ENCODE data around the gene TBC1D4.
"Not testable (repeated sequence)": the region's sequence is repeated elsewhere in the genome, so short reads cannot be mapped to it uniquely, and the experiment has no call there.

Gene TBC1D4

DNA sequence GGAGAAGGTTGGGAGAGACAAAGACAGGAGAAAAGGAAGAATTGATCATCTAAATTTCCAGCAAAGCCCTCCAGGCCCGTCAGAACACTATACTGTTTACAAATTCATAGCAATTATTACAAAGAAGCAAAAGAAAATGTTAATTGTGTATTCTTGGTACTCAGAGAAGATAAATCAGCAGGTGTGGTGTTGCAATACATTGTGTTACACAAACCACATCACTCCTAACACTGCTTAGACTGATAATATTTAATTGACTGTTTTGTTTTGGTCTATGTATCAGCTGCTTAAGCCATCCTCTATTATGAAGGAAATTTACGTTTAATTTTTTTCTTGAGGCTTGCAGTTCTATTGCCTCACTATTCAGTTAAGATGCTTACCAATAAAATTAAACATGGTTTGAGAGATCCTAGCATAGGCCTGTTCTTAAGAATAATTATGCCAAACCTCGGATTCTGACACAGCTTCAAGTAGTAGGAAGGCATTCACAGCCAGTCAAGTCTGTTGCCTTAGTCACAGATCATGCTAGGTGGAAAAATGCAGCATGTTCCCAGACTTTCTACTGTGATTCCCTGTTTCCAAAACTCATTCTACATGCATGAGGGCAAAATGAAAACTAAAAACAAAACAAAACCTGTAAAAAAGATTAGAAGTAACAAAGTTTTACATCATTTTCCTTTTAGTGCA is 129.2 kb downstream of the TBC1D4 start:
- no peak for DNase-seq

DNA sequence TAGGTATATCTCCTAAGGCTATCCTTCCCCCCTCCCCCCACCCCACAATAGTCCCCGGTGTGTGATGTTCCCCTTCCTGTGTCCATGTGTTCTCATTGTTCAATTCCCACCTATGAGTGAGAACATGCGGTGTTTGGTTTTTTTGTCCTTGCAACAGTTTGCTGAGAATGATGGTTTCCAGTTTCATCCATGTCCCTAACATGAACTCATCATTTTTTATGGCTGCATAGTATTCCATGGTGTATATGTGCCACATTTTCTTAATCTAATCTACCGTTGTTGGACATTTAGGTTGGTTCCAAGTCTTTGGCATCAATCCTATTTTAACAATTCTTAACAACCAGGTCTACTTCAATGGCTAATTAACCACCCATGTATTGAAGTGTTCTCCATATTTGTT is 130.4 kb downstream of the TBC1D4 start:
- DNase-seq: not testable (repeated sequence)

DNA sequence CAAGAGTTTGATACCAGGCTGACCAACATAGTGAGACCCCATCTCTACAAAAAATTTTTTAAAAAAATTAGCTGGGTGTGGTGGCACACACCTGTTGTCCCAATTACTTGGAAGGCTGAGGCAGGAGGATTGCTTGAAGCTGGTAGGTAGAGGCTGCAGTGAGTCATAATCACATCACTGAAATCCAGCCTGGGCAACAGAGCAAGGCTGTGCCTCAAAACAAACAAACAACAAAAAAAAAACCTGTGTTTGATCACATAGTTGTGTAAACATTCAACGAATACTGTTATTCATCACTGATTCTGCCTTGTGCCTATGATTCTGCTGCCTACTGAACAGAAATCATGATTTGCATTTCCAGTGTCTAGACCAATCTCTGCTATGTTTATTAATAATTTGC is 134.0 kb downstream of the TBC1D4 start:
- no peak for DNase-seq

DNA sequence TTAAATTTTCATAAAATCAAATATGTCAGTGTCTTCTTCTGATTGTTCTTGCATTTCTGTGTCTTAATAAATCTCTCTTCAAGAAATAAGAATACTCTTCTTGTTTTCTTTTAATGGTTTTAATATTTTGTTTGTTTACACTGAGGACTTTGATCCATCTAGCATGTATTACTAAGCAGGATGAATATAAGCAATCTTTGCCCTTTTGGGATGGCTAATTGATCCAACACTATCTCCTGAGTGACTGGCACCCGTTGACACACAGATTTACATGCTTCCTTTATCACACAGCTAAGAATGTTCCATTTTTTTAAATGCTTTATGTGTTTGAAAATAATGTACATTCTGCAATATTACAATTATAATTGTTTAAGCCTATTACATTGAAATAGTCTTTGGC is 134.5 kb downstream of the TBC1D4 start:
- no peak for DNase-seq

DNA sequence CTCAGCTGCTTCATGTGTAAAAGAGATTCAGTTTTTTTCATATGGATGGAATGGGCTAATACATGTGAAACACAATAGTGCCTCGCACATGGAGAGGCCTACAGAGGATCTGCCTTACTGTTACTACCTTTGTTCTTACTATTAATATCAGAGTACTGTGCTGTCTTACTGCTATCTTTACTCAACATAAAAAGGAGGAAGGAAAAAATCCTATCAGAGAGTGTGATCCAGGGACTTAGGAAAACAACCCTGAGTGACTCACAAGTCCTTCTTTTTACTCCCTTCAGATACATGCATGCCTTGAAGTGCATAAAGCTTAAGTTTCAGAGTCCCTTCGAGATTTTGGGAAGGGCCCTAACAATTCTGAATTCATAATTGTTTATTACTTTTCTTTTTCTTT is 136.8 kb downstream of the TBC1D4 start:
- no peak for DNase-seq

DNA sequence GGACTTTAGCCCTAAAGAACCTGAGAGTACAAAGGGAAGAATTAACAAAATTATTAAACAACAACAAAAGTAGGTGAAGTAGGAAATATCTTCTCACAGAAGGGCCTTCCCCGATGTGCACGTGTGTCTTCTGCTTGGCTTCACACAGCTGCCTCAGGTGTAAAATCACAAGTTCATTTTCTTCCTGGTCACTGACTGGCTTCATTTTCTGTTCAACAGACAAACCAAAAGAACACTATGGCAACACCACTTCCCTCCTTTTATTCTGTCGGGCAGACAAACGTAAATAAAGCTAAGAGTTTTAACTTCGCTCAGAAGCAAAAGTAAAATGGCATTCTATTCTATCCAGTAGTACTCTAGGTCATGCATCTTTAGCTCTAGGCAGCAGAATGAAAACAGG is 140.9 kb downstream of the TBC1D4 start:
- no peak for DNase-seq

DNA sequence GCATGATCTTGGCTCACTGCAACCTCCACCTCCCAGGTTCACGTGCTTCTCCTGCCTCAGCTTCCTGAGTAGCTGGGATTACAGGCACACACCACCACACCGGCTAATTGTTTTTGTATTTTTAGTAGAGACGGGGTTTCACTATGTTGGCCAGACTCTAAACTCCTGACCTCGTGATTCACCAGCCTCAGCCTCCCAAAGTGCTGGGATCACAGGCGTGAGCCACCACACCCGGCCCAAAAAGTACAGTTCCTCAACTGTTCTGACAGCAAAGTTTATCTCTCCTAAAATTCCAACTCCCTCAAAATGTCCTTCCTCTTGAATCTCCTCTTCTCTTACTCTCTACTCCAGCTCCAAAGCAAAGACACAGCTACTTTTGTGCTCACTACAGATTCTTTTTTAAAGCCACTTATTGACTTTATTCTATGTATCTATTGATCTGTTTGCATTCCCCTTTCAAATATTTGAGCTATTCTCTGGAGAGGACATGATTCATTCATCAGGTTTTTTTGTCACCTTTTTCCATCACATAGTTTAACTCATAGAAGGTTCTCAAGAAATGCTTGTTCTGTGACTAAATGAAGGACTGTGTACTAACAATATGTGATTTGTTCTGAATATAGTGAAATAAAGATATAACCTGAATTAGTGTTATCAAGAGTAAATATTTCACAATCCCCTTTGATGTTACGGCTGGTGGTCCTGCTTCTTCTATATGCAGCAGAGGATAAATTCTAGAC is 142.2 kb downstream of the TBC1D4 start:
- DNase-seq: no peak

DNA sequence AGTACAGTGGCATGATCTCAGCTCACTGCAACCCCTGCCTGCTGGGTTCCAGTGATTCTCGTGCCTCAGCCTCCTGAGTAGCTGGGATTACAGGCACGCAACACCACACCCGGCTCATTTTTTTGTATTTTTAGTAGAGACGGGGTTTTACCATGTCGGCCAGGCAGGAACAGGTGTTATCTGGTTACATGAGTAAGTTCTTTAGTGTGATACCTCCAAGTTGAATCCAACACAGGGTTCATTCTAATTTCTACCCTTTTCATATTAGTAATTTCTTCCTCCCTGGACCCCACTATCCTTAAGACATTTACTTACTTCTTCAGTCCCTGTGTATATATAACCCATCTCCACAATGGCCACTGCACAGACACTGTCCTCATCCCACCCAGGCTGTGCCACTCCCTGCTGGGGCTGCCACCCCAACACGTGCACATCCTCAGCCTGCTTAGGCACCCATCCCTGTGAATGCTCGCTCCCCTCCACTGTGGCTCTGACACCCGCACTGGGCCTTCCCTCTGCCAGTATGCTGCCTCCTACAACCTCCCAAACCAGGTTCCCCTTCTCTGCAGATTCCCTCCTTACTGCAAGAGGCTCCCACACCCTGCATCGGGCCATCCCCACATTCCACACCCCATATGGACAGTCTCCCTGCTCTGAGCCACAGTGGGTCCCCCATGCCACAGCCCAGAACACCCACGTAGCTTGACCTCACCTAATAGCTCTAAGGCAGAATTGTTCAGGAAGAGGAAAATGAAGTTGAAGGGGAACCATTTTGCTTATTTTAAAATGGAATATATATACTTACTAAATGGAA is 147.1 kb downstream of the TBC1D4 start:
- DNase-seq: no peak

DNA sequence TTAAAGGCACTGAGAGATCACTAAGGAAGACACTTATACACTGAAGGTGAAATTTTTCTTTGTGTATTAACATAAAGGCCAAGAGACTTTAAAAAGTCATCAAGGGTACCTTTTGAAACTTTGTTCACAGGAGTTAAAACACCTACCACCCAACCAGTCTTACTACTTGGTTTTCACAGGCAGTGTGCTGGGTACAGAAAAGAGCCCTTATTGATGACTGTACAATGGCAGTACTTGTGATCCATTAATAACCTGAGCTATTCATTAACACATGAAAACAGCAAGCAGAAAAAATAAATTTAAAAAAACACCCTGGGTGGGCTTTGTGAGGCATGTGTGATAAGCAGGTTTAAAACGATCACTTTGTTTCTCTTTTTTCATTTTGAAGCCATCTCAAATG is 148.9 kb downstream of the TBC1D4 start:
- DNase-seq: no peak

DNA sequence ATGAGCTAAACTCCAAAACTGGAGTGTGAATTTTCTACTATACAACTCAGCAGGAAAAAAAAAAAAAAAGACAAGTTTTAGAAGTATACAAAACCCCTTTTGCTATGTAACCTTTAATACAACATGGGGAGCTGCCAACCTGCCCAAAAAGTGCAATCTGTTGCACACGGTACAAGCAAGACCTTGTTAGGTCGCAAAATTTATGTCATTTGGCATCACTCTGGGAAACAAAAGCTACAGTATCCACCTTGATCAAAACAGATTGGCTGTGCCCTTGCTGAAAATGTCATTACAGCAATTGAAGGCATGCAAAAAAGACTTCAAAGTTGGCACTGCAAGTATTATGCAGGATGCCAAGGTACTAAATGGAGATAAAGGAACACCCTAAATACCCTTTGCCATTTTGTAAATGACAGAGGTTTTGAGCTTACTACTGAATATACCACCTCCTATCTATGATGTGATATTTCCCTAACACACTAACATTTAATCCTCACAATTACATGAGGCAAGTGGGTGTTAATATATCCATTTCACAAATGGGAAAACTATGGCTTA is 150.1 kb downstream of the TBC1D4 start:
- DNase-seq: no peak

DNA sequence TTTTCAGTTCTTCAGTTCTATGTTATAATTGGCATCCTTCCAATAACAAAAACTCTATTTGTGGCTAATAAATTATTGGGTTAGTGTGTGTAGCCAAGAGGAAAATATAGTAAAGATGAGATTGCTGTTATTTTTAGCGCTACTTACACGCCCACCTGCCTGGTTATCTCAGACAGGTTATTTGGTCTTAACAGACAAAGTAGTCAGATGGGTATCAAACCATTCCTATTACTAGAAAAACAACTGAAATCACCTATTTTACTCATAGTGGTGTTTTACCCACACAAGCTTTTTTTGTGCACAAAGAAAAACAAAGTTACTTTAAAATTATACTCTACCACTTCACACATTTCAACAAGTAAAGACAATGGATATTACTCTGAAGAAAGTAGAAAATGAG is 151.2 kb downstream of the TBC1D4 start:
- DNase-seq: no peak

DNA sequence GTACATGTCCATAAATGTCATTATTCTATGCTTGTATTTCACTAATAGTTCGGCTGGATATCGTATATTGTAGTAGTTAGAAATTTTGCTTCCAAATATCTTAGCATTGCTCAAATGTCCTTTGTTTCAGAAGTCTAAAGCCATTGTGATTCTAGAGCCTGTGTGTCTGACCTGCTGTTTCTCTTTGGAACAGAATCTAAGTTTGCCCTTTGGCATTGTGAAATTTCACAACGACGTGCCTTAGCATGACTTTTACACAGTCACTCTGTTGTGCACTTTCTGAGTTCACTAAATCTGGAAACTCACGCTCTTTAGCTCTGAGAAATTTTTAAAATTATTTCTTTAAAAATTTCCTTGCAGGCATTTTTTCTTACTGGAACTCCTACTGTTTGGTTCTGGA is 152.2 kb downstream of the TBC1D4 start:
- DNase-seq: no peak

DNA sequence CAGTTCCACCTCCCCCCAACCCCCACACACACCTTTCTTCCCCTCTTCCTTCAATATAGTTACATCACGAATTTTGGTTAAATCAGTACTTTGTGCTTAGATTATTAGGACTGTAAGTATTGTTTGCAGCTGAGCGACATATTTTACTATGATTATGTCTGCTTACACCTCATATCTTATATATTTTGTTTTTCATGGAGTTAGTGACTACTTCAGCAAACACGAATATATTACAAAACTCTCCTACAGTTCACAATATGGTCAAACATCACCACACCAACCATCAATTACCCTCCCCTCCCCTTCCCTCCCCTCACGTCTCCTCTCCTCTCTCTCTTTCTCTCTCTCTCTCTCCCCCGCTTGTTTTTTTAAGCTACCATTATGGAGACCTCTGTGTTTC is 152.9 kb downstream of the TBC1D4 start:
- no peak for DNase-seq

DNA sequence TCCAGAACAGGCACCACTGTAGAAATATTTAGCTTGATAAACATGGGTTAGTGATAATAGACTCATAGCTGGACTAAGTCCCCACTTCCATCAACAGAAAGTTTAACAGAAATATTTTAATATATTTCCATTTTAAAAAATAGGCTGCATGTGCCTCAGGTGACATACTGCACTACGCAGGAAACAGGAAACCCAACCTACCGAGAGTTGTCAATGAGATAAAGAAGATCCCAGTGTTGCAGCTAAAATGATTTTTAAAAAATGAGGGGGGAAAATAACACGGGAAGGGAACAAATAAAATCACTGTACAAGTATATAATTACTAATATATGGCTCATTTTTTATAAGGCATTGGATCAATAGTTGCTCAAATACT is 154.8 kb downstream of the TBC1D4 start:
- DNase-seq: peak; percentile 48

DNA sequence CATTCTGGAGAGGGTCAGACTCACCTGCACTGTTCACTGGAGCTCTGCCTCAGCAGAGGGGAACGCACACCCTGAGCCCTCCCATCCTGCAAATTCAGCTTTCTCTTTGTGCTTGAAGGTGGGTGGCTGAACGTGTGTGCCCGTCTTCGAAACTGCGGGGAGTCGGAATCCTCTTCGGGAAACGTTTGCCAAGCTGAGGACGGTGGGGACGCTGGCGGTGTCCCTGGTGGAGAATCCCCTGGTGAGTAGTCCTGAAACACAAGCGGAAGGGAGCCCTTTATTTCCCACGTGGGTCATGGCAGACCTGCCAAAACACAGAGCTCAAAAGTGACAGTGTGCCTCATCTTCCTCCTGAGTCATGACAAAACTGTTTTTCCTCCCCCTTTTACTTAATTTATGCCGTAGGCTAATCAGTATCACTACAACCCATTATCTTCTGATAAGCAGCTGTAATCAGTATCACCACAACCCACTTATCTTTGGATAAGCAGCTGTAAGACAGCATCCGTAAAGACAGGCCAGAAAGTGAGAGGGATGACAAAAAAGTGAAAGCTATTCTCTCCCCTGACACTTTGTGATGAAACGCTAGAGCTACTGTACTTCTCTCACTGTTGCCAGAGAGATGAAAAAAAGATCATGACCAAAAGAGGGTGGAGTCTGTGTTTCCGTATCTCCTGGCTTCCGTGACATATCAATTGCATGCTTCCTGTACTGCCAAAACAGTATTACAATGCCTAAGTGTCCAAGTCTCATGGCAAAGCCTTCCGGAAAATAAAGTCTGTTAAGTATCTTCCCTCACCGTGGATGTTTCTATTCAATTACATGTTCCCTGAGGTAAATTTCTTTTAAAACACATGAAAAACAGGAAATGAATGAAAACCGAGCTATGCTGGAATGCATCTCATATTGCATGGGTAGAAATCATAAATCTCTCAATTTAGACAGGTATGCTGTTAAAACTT is 155.5 kb downstream of the TBC1D4 start:
- peak; percentile 84 for DNase-seq

DNA sequence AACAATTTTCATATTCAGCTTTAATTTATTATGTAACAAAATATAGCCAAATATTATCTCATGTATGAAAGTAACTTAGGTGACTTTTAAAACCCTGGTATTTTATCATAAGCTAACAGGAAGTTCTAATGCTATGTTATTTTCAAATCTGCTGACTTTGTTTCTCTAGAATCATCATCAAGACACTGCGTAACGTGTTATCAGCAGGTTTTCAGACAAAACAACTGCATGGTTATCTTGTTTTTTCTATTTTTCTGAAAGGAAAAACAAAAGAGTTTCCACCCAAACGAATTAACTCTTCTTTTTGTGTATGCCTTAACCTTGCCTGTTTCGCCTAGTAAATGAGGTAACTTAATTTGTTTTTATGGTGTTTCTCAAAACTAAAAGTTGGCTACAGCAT is 156.3 kb downstream of the TBC1D4 start:
- peak; percentile 71 for DNase-seq

DNA sequence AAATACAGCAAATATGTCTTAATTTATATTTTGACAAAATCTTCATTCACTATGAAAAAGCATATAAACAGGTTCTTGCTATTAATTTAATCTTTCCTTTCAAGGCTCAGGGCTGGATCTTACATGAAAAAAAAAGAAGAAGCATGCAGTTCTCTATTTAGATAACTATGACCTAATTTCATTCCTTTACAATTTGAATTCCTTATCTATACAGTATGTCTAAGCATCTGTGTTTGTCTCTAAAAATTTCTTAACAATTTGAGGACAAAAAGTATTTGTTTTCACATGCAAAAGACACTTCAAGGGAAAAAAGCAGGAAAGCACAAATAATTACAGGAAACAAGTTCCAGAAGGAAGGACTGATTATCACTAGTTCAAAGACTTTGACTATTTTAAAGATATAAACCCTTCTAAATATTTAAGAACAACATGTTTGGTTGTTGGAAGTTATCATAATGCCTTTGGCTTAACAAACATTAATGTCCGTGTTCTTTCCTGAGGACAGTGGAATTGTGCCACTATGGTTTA is 157.5 kb downstream of the TBC1D4 start:
- DNase-seq: no peak

DNA sequence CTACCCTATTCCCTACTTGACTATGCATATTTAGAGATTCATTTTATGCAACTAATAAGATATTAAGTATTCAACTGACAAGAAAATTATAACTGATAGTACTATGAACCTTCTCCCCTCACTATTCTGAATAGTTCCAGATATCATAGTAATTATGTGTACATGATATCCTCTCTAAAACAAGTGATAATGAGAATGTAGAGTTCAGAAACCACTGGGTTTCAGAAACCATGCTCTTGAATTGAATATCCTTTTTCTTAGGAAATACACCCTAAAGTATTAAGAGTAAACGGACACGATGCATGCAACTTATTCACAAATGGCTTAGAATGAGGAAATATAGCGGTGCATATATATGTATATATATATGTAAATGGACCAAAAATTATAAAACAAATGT is 160.9 kb downstream of the TBC1D4 start:
- no peak for DNase-seq

DNA sequence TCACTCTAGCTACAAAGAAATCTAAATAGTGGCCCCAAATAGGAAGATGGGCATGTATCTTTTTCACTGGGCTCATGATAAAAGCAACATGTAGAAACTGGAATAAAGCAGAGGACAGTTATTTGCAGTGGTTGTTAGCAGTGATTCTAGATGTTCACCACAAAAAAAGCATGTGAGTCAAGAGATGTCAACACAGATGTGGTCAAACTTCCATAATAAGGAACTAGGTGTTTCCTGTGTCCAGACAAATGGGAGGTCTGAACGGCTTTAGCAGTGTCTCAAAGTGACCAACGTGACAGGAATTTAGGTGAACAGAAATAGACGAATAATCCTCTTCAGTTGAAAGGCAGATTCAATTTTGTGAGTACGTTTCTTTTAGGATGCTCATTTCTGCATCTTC is 162.7 kb downstream of the TBC1D4 start:
- DNase-seq: no peak

DNA sequence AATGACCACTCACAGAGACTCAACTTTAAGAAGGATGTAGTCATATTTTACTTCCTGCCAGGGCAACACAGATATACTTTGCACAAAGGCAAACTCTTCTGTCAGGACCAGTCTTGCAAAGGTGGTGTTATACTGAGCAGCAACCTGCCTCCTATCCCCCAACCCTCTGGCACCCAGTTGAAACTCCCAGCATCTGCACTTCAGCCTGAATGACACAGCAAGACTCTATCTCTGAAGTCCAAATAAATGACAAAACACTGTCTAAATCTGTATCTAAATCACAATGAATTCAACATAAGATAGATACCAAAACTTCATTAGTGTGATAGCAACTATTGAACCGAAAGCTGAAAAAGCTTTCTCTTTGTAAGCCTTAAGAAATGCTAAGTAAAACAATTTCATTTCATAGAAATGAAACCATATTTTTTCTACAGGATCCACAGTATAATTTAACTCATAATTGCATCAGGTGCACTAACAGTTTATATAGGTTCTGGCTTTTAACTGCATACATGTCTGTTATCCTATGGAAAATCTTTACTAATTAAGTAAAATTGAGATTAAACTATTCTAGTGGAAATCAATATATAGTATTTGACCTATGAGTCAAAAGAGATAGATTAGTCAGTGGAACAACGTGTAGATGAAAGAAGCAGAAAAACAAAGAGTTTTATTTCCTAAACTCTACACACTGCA is 163.7 kb downstream of the TBC1D4 start:
- no peak for DNase-seq

DNA sequence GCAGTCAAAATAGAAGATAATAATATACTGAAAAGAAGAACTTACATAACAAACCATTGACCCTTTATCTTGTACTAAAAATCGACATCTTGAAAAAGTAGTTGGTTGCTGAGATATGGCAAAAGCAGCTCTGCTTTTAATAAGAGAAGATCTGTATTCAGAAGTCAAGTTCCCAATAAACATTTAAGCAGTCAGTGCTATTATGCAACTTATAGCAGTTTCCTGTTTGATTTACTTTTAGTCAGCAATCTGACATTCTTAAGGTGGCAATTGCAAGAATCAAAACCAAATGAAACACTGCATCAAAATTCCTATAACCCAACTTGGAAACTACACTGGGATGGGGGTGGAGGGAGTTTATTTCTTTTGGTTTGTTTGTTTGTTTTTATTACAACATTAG is 165.5 kb downstream of the TBC1D4 start:
- DNase-seq: peak; percentile 32

All from CD4-positive, alpha-beta T cell treated with Interleukin-4 for 4 hours (primary cell).